ENCODE measurements around the gene DNAJC5.
"Not testable (repeated sequence)": the region's sequence is repeated elsewhere in the genome, so short reads cannot be mapped to it uniquely, and the experiment has no call there.

Gene DNAJC5

GRCh38 chr20:63959699-63960075, 64.8 kb downstream of the DNAJC5 start:
- in situ Hi-C loops (cut with HindIII; ENCODE audit: low sequenced_read_pairs) = no loop called here
- no peak for DNase-seq (ENCODE audit: low read depth)
- H3K4me3 ChIP-seq (ENCODE audit: low read depth, low read length) = no peak overlapping the region
- TF ChIP-seq CTCF (IDR thresholded peaks at IDR 0.05; ENCODE audit: low read depth, low read length, missing control alignments) = no peak

GRCh38 chr20:63960654-63961621, 66.0 kb downstream of the DNAJC5 start:
- DNase-seq (ENCODE audit: low read depth); H3K4me3 ChIP-seq (ENCODE audit: low read depth, low read length); in situ Hi-C loops (cut with HindIII; ENCODE audit: low sequenced_read_pairs): not testable (repeated sequence)

GRCh38 chr20:63961664-63962425, 66.9 kb downstream of the DNAJC5 start:
- in situ Hi-C loops (cut with HindIII; ENCODE audit: low sequenced_read_pairs) = no loop called here
- H3K4me3 ChIP-seq (ENCODE audit: low read depth, low read length) = no peak overlapping the region
- TF ChIP-seq CTCF (IDR thresholded peaks at IDR 0.05; ENCODE audit: low read depth, low read length, missing control alignments) = no peak
- no peak for DNase-seq (ENCODE audit: low read depth)

- in situ Hi-C loops (cut with HindIII; ENCODE audit: low sequenced_read_pairs) = no loop called here
- no peak overlapping the region for H3K4me3 ChIP-seq (ENCODE audit: low read depth, low read length)
- DNase-seq (ENCODE audit: low read depth) = no peak
- no peak for TF ChIP-seq CTCF (IDR thresholded peaks at IDR 0.05; ENCODE audit: low read depth, low read length, missing control alignments)
Observed at GRCh38 chr20:63962426-63963347, 67.8 kb downstream of the DNAJC5 start.

GRCh38 chr20:63963348-63963741, 68.4 kb downstream of the DNAJC5 start:
- H3K4me3 ChIP-seq (ENCODE audit: low read depth, low read length) = no peak overlapping the region
- in situ Hi-C loops (cut with HindIII; ENCODE audit: low sequenced_read_pairs) = no loop called here
- TF ChIP-seq CTCF (IDR thresholded peaks at IDR 0.05; ENCODE audit: low read depth, low read length, missing control alignments) = no peak
- no peak for DNase-seq (ENCODE audit: low read depth)

- DNase-seq (ENCODE audit: low read depth) = no peak
- TF ChIP-seq CTCF (IDR thresholded peaks at IDR 0.05; ENCODE audit: low read depth, low read length, missing control alignments) = no peak
- no peak overlapping the region for H3K4me3 ChIP-seq (ENCODE audit: low read depth, low read length)
- in situ Hi-C loops (cut with HindIII; ENCODE audit: low sequenced_read_pairs) = no loop called here
Observed at GRCh38 chr20:63963784-63964301, 68.9 kb downstream of the DNAJC5 start.
